NCI-H1436 (cell line): ENCODE measurements around the gene FAM193A.
A peak's percentile ranks its signal among the peaks of the same experiment; 100 is the strongest.
"Not testable (repeated sequence)": the region's sequence is repeated elsewhere in the genome, so short reads cannot be mapped to it uniquely, and the experiment has no call there.

ENCODE experiments used
- DNase-seq: peaks from one replicate; lab custom pipeline; 2025; lab: John Stamatoyannopoulos, UW

The FAM193A gene

DNA sequence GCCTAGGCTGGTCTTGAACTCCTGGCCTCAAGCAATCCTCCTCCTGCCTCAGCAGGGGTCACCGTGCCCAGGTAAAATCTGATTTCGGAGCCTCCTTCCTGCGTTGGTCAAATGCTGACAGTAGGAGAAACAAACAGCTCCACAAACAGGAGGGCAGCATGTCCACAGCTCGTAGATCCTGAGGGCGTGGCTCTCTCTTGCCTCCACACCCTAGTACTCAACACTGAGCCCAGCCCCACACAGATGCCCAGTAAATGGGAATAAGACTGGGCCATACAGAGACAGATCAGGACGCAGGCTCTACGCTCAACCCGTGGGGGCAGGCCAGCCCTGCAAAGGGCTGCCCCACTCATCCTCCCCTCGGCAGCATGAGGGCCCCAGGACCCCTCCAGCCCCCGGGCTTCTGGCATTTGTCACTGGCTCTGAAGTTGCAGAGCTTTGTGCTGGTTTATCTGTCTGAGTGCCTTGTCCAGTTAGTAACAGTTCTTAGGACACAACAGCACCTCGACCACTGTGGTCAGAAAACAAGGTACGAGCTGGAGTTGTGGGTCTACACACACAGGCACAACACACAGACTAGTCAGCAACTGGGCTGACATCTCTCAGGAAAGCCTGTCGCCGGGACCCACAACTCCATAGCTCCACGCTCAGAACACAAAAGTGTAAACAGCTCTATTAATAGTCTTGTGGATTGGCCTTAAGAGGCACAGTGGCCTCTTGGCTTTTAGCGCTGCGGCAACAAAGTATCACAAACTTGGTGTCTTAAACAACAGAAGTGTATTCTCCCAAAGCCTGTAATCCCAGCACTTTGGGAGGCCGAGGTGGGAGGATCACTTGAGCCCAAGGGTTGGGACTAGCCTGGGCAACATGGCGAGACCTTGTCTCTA, 214.5 kb downstream of the FAM193A start:
- DNase-seq: no peak

DNA sequence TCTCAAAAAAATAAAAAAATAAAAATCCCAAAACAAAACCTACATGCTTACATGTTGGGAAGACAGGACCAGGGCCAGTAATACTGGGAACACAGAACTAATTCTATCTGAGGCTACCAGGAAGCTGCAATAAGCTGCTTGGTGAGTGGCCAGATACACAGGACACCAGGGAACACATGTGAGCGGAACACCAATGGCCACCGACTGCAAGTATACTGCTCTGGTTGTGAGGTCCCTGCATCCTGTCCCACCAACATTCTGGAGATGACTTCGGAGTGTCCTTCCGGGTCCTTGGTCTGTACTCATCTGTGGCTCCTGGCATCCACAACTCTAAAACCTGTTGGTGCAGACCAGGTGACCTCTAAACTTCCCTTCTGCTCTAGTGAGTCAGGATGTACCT, 217.0 kb downstream of the FAM193A start:
- no peak for DNase-seq

DNA sequence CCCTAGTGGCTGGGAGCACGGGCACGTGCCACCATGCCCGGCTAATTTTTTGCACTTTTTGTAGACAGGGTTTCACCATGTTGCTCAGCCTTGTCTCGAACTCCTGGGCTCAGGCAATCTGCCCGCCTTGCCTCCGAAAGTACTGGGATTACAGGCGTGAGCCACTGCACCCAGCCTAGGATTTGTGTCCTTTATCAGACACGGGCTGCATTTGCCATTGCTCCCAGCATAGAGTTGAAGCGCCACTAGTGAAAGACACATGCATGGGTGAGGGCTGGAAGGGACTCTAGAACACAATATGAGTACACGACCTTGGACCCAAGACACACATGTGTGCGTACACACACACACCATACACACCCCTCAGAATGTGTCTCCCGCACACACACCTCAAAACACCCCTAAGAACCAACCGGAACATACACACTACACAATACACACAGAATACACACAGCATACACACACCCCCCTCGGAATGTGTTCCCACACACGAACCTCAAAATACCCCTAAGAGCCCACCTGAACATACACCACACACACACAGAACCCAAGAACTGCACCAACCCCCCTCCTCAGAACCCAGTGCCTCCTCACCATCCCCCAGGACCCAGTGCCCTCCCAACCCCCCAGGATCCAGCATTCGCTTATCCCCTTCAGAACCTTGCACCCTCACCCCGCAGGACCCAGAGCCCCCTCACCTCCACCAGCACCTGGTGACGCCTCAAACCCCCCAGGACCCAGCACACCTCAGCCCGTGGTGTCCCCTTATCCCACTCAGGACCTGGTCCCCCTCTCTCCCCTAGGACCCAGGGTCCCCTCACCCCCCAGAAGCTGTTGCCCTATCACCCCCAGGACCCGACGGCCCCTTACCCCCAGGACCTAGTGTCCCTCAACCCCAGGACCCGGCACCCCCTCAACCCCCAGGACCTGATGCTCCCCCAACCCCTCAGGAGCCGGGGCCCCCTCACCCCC, 218.7 kb downstream of the FAM193A start:
- no peak for DNase-seq

DNA sequence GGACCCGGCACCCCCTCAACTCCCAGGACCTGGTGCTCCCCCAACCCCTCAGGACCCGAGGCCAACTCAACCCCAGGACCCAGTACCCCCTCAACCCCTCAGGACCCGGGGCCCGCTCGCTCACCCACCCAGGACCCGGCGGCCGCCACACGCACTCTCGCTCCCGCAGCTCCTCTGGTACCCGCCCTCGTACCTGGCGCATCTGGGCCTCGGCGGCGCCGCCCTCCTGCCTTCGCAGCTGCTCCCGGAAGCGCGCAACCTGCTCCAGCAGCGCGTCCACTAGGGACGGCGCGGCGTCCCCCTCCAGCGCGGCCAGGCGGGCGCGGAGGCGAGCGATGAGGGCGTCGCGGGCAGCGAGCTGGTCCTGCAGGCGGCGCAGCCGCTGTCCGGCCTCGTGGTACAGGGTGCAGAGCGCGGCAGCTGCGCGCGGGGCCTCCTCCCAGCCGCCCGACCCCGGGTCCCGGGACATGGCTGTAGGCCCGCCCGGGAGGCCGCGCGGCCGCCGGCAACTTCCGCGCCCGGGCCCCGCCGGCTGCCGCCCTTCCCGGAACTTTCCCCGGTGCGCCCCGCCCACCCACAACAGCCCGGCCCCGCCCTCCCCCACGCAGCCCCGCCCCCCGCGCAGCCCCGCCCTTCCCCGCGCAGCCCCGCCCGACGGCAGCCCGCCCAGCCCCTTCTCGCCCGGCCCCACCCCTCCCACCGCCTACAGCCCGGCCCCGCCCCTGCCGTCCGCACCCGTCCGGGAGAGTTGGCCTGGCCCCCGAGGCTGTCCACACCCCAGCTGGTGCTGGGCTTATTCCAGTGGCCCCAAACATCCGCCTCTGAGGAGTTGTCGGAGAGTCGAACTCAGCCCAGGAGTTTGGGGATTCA, 219.6 kb downstream of the FAM193A start, which contains the start of gene TNIP2:
TNIP2 (minus strand) TSS at position 516 of the 870 bp plus-strand sequence; CDS start at position 469, 47 bp downstream.
- DNase-seq: peak; percentile 29

DNA sequence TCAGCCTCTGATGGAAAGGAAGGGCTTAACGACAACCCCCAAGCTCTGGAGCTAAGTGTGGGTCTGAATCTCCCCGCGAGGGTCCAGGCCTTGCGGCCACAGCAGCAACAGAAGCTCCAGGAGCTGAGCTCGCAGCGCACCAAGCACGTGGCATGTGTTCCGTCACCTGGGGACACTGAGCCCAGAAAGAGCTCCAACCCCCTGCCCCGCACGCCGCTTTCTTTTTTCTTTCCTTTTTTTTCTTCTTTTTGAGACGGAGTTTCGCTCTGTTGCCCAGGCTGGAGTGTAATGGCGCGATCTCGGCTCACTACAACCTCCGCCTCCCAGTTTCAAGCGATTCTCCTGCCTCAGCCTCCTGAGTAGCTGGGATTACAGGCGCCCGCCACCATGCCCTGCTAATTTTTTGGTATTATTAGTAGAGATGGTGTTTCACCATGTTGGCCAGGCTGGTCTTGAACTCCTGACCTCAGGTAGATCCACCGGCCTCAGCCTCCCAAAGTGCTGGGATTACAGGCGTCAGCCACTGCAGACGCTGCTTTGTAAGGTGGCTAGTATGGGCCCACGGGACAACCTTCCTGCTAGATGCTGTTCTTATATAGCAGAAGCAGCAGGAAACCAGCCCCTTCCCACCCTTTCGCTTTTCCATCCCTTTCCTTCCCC, 220.4 kb downstream of the FAM193A start:
- DNase-seq: no peak

DNA sequence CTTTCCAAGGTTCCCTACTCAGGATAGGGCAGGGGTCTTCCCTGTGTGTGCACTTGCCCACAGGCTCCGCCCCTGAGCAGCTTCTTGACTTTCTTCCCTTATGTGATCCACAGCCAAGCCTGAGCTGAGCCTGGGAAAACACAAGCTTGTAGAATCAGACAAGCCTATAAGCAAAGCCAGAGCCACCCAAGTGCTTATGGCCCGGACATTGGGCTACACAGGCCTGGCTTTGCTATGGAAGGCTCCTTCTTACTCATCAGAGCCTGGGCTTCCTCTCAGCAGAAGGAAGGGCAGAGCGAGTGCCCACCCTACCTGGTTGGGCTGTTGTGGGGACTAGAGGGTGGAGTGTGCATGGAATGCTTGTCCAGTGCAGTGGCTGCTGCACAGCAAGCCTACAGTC, 221.0 kb downstream of the FAM193A start:
- DNase-seq: no peak

DNA sequence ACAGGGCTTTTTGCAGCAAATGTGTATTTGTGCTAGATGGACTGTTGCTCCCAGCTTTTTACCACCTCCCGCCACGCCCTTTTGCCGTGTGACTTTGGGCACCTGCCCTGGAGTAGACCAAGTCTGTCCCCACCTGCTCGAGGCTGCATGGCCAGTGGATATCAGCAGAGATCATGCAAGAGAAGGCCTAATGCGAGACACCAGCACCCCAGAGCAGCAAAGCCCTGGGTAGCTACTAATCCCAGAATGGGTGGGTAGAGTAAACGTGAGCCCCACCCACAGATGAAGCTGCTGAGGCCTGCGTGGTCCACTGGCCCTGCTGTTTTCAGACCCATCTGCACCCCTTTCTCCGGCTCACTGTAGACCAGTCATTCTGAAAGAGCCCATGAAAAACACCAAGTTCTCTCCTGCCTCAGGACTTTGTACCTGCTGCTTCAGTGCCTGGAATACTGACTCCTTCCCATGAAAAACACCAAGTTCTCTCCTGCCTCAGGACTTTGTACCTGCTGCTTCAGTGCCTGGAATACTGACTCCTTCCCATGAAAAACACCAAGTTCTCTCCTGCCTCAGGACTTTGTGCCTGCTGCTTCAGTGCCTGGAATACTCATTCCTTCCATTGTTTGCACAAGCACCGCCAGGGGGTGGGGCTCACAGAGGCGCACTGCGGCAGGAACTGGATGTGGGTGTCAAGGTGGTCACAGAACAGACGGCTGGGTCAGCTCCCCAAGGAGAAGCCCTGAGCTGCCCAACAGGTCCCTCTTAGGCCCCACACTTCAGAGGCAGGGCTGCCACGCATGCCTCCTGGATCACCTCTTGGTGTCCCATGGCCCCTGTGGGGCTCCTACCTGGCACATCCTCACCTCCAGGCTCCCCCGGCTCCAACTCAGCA, 224.8 kb downstream of the FAM193A start:
- DNase-seq: no peak

DNA sequence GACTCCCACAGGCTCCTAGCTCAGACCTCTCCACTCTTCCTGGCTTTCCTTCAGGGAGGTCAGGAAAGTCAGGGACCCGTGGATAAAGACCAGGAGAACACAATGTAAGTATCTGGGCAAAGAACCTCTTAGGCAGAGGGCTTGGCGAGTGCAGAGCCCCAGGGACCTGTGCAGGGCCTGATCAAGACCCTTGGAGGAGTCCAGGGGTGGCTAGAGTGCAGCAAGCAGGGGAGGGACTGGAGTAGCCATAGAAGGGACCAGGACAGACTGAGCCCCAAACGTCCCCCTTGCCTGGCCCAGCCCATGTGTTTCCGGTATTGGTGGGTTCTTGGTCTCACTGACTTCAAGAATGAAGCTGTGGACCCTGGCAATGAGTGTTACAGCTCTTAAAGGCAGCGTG, 225.6 kb downstream of the FAM193A start:
- no peak for DNase-seq

DNA sequence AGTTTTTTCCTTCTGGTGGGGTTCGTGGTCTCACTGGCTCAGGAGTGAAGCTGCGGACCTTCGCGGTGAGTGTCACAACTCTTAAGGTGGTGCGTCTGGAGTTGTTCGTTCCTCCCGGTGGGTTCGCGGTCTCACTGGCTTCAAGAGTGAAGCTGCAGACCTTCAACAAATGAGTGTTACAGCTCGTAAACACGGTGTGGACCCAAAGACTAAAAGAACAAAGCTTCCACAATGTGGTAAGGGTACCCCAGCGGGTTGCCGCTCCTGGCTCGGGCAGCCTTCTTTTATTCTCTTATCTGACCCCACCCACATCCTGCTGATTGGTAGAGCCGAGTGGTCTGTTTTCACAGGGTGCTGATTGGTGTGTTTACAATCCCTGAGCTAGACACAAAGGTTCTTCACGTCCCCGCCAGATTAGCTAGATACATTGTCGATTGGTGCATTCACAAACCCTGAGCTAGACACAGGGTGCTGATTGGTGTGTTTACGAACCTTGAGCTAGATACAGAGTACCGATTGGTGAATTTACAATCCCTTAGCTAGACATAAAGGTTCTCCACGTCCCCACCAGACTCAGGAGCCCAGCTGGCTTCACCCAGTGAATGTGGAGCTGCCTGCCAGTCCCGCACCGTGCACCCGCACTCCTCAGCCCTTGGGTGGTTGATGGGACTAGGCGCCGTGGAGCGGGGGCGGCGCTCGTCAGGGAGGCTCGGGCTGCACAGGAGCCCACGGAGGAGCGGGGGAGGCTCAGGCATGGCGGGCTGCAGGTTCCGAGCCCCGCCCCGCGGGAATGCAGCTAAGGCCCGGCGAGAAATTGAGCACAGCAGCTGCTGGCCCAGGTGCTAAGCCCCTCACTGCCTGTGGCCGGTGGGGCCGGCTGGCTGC, 226.3 kb downstream of the FAM193A start:
- DNase-seq: not testable (repeated sequence)

DNA sequence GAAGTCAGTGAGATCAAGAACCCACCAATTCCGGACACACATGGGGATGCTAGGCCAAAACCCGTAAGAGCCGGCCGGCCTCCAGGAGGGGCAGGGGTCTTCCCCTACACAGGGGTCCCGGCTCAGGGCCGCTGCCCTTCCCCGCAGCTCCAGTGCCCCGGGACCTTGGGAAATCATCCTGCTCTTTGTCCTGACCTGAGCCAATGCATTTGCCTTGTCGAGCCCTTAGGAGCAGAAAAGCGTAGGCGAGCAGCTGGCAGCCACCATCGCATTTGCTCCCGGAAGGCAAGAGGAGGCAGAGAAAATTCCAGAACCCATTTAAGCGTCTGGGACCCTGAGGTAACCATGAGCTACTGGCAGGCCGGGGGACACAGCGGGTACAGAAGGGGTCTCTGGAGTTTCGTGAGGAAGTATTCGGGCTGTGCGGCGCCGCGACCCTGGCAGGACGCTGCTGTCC, 227.1 kb downstream of the FAM193A start:
- no peak for DNase-seq

DNA sequence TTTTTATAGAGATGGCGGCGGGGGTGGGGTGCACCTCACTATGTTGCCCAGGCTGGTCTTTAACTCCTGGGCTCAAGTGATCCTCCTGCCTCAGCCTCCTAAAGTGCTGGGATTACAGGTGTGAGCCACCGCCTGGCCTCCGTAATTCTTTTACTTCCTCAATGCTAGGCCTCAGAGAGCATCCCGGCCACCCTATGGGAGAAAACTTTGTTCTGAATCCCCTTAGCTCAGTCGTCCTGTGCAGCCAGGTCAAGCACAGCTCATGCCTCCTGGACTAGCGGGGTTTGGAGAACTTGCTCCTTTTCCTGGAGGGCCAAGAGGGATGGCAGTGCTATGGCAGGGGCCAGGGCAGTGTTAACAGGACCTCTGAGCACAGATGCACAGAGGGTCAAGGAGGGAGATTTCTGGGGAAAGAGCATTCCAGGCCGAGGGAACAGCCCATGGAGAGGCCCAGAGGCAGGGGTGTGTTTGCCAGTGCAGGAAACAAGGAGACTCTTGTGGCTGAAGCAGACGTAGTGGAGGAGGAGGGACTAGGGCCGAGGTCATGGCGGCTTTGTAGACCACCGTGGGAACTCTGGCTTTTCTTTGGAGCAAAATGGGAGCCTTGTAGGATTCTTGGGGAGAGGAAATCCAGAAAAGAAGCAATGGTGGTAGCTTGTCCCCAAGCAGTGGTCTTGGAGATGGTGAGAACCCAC, 229.5 kb downstream of the FAM193A start:
- no peak for DNase-seq

DNA sequence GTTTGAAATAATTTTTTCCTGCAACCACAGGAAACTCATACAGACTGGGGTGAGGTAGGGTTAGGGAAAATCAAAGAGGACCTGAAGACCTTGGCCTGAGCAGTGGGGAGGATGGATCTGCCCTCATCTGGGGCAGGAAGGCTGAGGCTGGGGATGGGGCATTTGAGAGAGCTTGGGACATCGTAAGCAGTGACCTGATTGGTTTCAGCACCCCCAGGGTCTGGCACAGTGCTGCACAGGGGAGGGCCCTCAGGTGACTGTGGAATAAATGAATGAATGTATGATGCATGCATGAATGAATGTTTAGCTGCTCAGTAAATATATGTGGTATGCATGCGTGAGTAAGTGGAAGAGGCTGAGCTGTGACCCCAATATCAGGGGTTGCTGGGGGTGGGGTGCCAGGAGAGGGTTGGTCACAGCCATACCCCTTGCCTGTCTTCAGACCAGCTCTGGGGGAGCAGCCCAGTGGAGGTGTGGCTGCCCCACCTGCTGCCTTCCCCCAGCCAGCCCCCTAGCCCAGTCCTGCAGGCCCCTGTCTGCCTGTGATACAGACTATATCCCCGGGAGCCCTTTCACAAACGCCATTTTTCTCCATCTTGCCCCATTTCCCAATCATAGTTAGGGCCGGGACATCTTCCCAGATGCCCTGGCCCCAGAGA, 230.7 kb downstream of the FAM193A start:
- no peak for DNase-seq

DNA sequence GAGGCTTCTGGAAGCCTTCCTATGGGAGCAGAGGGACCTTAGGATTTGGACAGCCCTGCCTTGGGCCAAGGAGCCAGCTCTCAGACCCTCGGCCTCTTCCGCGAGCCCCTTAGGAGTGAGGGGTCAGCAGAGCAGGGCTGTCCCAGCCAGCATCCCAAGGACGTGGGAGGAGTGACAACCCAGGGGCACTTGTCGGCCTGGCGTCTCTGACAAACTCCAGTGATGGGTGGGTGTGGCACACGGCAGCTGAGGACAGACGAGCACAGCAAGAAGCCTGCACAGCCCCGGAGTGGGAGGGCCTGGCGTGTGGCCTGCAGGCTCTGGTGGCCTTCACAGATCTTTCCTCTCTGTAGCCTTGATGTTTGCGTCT, 231.2 kb downstream of the FAM193A start:
- DNase-seq: no peak

DNA sequence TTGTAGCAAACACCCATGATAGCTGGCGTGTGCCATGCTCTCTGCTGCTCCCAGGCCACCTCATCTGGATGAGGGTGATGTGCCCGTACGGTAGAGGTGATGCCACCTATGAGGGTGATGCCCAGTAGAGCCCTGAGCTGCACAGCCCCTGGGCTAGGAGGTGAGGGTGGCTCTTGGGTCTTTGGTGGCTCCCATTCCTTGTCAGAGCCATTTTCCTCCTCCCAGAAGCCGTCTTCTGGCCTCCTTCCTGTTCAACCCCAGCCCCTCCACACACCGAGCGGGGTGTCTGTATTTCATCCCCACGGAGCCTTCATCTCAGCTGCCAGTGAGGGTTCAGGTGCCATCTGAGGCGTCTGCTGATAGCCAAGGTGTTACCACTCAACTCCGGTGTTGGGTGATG, 231.7 kb downstream of the FAM193A start:
- no peak for DNase-seq

DNA sequence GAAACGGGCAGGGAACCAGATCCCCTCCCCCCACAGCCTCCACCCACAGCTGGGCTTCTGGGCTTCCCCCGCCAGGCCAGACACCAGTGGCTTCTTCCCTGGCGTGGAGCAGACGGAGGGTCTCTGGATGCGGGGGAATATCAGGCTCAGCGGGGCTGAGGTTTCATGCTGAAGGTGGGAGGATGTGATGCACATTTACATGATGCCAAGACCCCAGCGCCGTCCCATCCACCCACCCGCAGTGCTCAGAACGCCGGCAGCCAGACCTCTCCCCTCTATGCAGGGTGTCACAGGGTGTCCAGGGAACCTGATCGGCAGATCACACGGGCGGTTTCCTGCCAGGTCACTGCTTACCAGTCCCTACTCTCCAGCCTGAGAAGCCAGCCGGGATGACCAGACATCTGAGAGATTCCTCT, 232.5 kb downstream of the FAM193A start:
- no peak for DNase-seq

DNA sequence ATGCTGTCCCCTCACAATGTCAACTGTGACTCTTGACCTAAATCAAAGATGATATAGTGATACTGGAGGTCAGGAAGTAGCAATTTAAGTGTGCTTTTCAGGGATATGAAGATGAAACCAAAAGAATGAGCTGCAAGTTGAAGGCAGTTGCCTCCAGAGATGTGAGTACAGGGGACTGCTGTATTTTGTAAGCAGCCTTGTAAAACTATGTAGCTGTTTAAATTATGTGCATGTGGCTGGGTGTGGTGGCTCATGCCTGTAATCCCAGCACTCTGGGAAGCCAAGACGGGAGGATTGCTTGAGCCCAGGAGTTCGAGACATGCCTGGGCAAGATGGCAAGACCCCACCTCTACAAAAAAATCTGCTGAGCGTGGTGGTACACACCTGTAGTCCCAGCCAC, 234.8 kb downstream of the FAM193A start:
- no peak for DNase-seq

DNA sequence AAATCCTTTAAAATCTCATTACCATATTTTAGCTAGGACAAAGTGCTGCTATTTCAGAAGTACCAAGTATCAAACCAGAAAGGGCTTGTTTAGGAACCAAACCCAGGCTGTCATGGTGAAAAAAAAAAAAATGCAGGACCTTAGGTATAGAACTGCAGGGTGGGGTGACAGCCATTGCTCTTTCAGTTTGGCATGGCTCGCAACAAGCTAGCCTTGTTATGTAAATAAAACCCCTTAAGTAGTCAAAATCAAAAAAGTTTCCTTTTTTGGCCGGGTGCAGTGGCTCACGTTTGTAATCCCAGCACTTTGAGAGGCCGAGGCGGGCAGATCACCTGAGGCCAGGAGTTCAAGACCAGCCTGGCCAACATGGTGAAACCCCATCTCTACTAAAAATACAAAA, 244.2 kb downstream of the FAM193A start:
- not testable (repeated sequence) for DNase-seq

DNA sequence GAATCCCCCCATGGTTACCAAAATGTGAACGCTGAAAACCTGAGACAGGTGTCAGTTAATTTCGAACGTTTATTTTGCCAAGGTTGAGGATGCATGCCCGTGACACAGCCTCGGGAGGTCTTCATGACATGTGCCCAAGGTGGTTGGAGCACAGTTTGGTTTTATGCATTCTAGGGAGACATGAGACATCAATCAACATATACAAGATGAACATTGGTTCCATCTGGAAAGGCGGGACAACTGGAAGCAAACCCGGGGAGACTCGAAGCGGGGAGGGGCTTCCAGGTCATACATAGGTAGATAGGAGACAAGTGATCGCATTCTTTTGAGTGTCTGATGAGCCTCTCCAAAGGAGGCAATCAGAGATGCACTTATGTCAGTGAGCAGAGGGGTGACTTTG, 245.5 kb downstream of the FAM193A start:
- DNase-seq: no peak
